Fibroblast of the aortic adventitia (primary cell): ENCODE results near the gene DRD2. TPM values are rescaled to one million over a fixed set of nuclear protein-coding genes. Genes with fewer than 3 reads are reported as not detected.

Experiments used
- DNase-seq: peaks from one replicate; pipeline ENCODE4 v3.0.0-alpha.2; 2010; ENCODE audit warnings: low read depth
- H3K4me3 ChIP-seq: 2 replicates; pipeline ENCODE4 v1.5.1; 2011; ENCODE audit warnings: low read depth, mild to moderate bottlenecking, control low read depth, low read length, moderate library complexity
- CTCF ChIP-seq: IDR thresholded peaks from 2 replicates; pipeline ENCODE4 v1.5.1; 2011; ENCODE audit warnings: mild to moderate bottlenecking, low read length, control low read depth, inconsistent platforms; ENCODE audit not compliant: insufficient read depth
- total RNA-seq: library from RNA; depleted of rRNA; stranded (reverse); fragments of >200 nt; gene quantifications from 2 replicates; pipeline ENCODE4 v1.2.3, GENCODE V29; 2012; ENCODE audit warnings: low replicate concordance

Gene DRD2
- total RNA-seq, 1 donor = not detected

DNA sequence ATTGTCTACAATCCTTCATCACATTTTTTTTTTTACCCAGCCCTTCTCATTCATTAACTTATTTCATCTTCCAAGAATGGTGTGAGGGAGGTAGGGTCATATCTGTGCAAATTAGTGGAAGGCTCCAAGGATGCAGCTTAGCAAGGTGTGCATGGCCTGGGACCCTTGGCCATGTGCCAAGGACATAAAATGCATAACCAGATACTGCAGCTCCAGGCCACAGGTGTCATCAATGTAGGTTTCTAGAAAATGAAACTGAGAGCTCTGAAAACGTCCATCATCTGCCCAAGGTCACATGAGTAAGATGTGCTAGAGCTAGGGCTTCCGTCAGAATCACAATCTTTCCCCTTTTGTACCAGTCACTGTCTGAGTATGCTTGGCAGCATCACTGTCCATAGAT lies 57.8 kb downstream of the DRD2 start:
- TF ChIP-seq CTCF = no peak
- no peak overlapping the region for H3K4me3 ChIP-seq
- no peak for DNase-seq

GRCh38 chr11:113415343-113415742 lies 59.9 kb downstream of the DRD2 start:
- no peak for TF ChIP-seq CTCF
- DNase-seq = no peak

GRCh38 chr11:113412675-113413074 lies 62.5 kb downstream of the DRD2 start:
- TF ChIP-seq CTCF = no peak
- DNase-seq = no peak
- H3K4me3 ChIP-seq = no peak overlapping the region

More at GRCh38 chr11:113415343-113415742, 59.9 kb downstream of the DRD2 start:
- no peak overlapping the region for H3K4me3 ChIP-seq

GRCh38 chr11:113411536-113411935 lies 63.7 kb downstream of the DRD2 start:
- no peak for DNase-seq
- H3K4me3 ChIP-seq = no peak overlapping the region
- TF ChIP-seq CTCF = no peak

- TF ChIP-seq CTCF = no peak
- no peak overlapping the region for H3K4me3 ChIP-seq
- DNase-seq = no peak
Observed at GRCh38 chr11:113410414-113411135, 64.6 kb downstream of the DRD2 start.

- no peak for DNase-seq
- H3K4me3 ChIP-seq = no peak overlapping the region
- no peak for TF ChIP-seq CTCF
Observed at GRCh38 chr11:113409526-113409925, 65.7 kb downstream of the DRD2 start.

- no peak for DNase-seq
- no peak overlapping the region for H3K4me3 ChIP-seq
- TF ChIP-seq CTCF = no peak
Observed at GRCh38 chr11:113408887-113409286, 66.3 kb downstream of the DRD2 start.
